K562 (cell line): ENCODE results near the gene RYR3. TPM values are rescaled to one million over a fixed set of nuclear protein-coding genes. Genes with fewer than 3 reads are reported as not detected.

Experiments used
- ATAC-seq: fragments of 200-7000 bp; cut with Tn5 transposase; 3 replicates; pipeline ENCODE4 v1.9.1; 2020; ENCODE audit warnings: moderate library complexity
- BruUV-seq: library from RNA; stranded (reverse); fragments of 400-500 nt; replicated peaks from 2 replicates; lab custom pipeline; 2021; lab: Mats Ljungman, UMichigan
- CTCF ChIA-PET: fragments of 300-600 bp; formaldehyde crosslinking; extraction: SDS; loops from one replicate; lab custom pipeline; 2021; ENCODE audit warnings: low intra/inter-chr PET ratio; lab: Yijun Ruan, JAX
- POLR2A ChIA-PET: fragments of 300-600, 350-650 bp; sonication (Branson Sonifier 250); formaldehyde crosslinking; extraction: SDS; loops from one replicate; lab custom pipeline; 2021; ENCODE audit warnings: antibody characterized with exemption, inconsistent platforms; lab: Yijun Ruan, JAX
- DNase-seq, 4 experiments: peaks; one replicate each; pipeline versions ENCODE4 v3.0.0 to v3.0.0-alpha.2; 2011 to 2018; ENCODE audit warnings: low spot score in 3 of 4, mixed read lengths in 3 of 4; ENCODE audit errors: extremely low read depth in 1 of 4
- FAIRE-seq: peaks from 2 replicates; lab custom pipeline; 2011; peaks lifted over from hg19 to GRCh38; lab: Jason Lieb, UNC
- H2AFZ ChIP-seq: 2 replicates; pipeline ENCODE4 v1.6.0; 2011; ENCODE audit warnings: low read depth, low read length, control low read depth, inconsistent platforms
- H3K27ac ChIP-seq: fragments of 200-600 bp; 3 replicates; pipeline ENCODE4 v1.8.0; 2011; ENCODE audit warnings: low read depth, mild to moderate bottlenecking, control low read depth, inconsistent platforms, low read length, moderate library complexity, mixed read lengths; ENCODE audit errors: extremely low read depth
- H3K27me3 ChIP-seq, 2 experiments: fragments of 300-600 bp in 1 of 2; 2 replicates in 1 of 2; 3 replicates in 1 of 2; pipeline versions ENCODE4 v1.6.0 to v1.8.0; 2011; ENCODE audit warnings: inconsistent platforms in 2 of 2, low read length in 2 of 2, mild to moderate bottlenecking in 1 of 2, mixed read lengths in 1 of 2, moderate library complexity in 1 of 2; ENCODE audit not compliant: control insufficient read depth in 2 of 2, insufficient read depth in 2 of 2
- H3K36me3 ChIP-seq: fragments of 300-600 bp; 3 replicates; pipeline ENCODE4 v1.8.0; 2011; ENCODE audit warnings: mild to moderate bottlenecking, low read length, inconsistent platforms; ENCODE audit not compliant: control insufficient read depth, insufficient read depth
- H3K4me1 ChIP-seq, 2 experiments: fragments of 200-600 bp in 1 of 2; replicated peaks in 1 of 2; 2 replicates in 1 of 2; 3 replicates in 1 of 2; pipeline versions ENCODE4 v1.5.1 to v1.8.0; 2011; ENCODE audit warnings: inconsistent platforms in 2 of 2, low read length in 2 of 2, mild to moderate bottlenecking in 1 of 2, mixed read lengths in 1 of 2, moderate library complexity in 1 of 2; ENCODE audit not compliant: control insufficient read depth in 2 of 2, insufficient read depth in 2 of 2
- H3K4me2 ChIP-seq: 2 replicates; pipeline ENCODE4 v1.6.1; 2011; ENCODE audit warnings: low read length, control low read depth, inconsistent platforms, mixed read lengths; ENCODE audit not compliant: insufficient read depth
- H3K4me3 ChIP-seq: fragments of 200-600 bp; sonication (generic), shearing (Covaris generic); 2 replicates; pipeline ENCODE4 v1.5.1; 2016; ENCODE audit warnings: control low read depth, inconsistent platforms
- H3K79me2 ChIP-seq: fragments of 200-600 bp; 3 replicates; pipeline ENCODE4 v1.8.0; 2011; ENCODE audit warnings: low read length, inconsistent platforms; ENCODE audit not compliant: control insufficient read depth, insufficient read depth
- H3K9ac ChIP-seq, 2 experiments: 2 replicates each; pipeline versions ENCODE4 v1.6.0 to v1.6.1; 2011; ENCODE audit warnings: low read depth in 2 of 2, low read length in 2 of 2, control low read depth in 1 of 2, inconsistent platforms in 1 of 2, mild to moderate bottlenecking in 1 of 2, mixed read lengths in 1 of 2; ENCODE audit not compliant: insufficient read depth in 1 of 2
- H3K9me1 ChIP-seq: one replicate; pipeline ENCODE4 v1.6.0; 2011; ENCODE audit warnings: inconsistent platforms, mild to moderate bottlenecking, low read length, moderate library complexity; ENCODE audit not compliant: control insufficient read depth, insufficient read depth
- H3K9me3 ChIP-seq: replicated peaks from 2 replicates; pipeline ENCODE4 v1.5.1; 2011; ENCODE audit warnings: low read depth, low read length, inconsistent platforms; ENCODE audit not compliant: control insufficient read depth, insufficient read depth
- H4K20me1 ChIP-seq: replicated peaks from 2 replicates; pipeline ENCODE4 v1.6.1; 2011; ENCODE audit warnings: low read length, inconsistent platforms, mixed read lengths; ENCODE audit not compliant: control insufficient read depth, insufficient read depth
- ARHGAP35 ChIP-seq: fragments of 450-650 bp; IDR thresholded peaks from 2 replicates; pipeline ENCODE4 v1.6.1; 2018; ENCODE audit not compliant: partially characterized antibody
- CHD2 ChIP-seq: IDR thresholded peaks from 2 replicates; pipeline ENCODE4 v1.6.1; 2011; ENCODE audit warnings: low read depth, low read length
- GATAD2A ChIP-seq: fragments of 450-650 bp; IDR thresholded peaks from 2 replicates; pipeline ENCODE4 v1.6.1; 2017
- GATAD2B ChIP-seq: fragments of 450-650 bp; IDR thresholded peaks from 2 replicates; pipeline ENCODE4 v1.6.1; 2017; ENCODE audit warnings: mild to moderate bottlenecking, borderline replicate concordance
- HEY1 ChIP-seq: fragments of 250-450 bp; sonication (Bioruptor Pico); IDR thresholded peaks from 2 replicates; pipeline ENCODE4 v1.5.0; 2020; ENCODE audit warnings: mild to moderate bottlenecking, moderate library complexity, borderline replicate concordance
- HNRNPK ChIP-seq: fragments of 200-400 bp; formaldehyde crosslinking; IDR thresholded peaks from one replicate; pipeline ENCODE4 v1.6.1; 2018; ENCODE audit warnings: mild to moderate bottlenecking, low read depth, low read length; ENCODE audit not compliant: poor library complexity, severe bottlenecking
- IRF2 ChIP-seq: sonication (generic); formaldehyde crosslinking; IDR thresholded peaks from 2 replicates; pipeline ENCODE4 v1.8.1; 2022; ENCODE audit warnings: mild to moderate bottlenecking, missing genetic modification reagents
- L3MBTL2 ChIP-seq: fragments of 450-650 bp; IDR thresholded peaks from 2 replicates; pipeline ENCODE4 v1.6.1; 2016; ENCODE audit warnings: mild to moderate bottlenecking, moderate library complexity
- LARP7 ChIP-seq: fragments of 450-650 bp; IDR thresholded peaks from 2 replicates; pipeline ENCODE4 v1.6.1; 2016
- NR4A1 ChIP-seq, 2 experiments: fragments of 250-450 bp in 1 of 2; fragments of 450-650 bp in 1 of 2; sonication (Bioruptor Pico) in 1 of 2; IDR thresholded peaks; 2 replicates each; pipeline versions ENCODE4 v1.4.0 to v1.6.1; 2016 to 2020; ENCODE audit warnings: mild to moderate bottlenecking in 2 of 2, missing compliant biosample characterization in 1 of 2, missing genetic modification characterization in 1 of 2, moderate library complexity in 1 of 2
- PCBP2 ChIP-seq: fragments of 200-400 bp; formaldehyde crosslinking; IDR thresholded peaks from 2 replicates; pipeline ENCODE4 v1.6.1; 2018; ENCODE audit warnings: low read length, low read depth, mild to moderate bottlenecking, moderate library complexity; ENCODE audit not compliant: poor library complexity, severe bottlenecking
- PHF21A ChIP-seq: fragments of 450-650 bp; IDR thresholded peaks from 2 replicates; pipeline ENCODE4 v1.6.1; 2017; ENCODE audit warnings: low read depth, borderline replicate concordance
- SMARCE1 ChIP-seq: fragments of 450-650 bp; IDR thresholded peaks from 2 replicates; pipeline ENCODE4 v1.7.1; 2016; ENCODE audit warnings: mild to moderate bottlenecking
- SUPT5H ChIP-seq: fragments of 450-650 bp; IDR thresholded peaks from 2 replicates; pipeline ENCODE4 v1.6.1; 2016
- ZNF140 ChIP-seq: fragments of 250-450 bp; sonication (Bioruptor Pico); IDR thresholded peaks from 2 replicates; pipeline ENCODE4 v1.8.0; 2021; ENCODE audit warnings: moderate library complexity, mild to moderate bottlenecking, inconsistent platforms
- ZNF695 ChIP-seq: fragments of 450-650 bp; formaldehyde crosslinking; IDR thresholded peaks from 2 replicates; pipeline ENCODE4 v1.4.0; 2020; ENCODE audit warnings: mild to moderate bottlenecking, moderate library complexity
- ZNF717 ChIP-seq: fragments of 250-450 bp; sonication (Bioruptor Pico); IDR thresholded peaks from 2 replicates; pipeline ENCODE4 v1.5.0; 2021
- WGBS: fragments of 100-300 bp; shearing (Covaris generic); methylation state at CpG from one replicate; pipeline ENCODE4 v1.1.6; 2016; ENCODE audit warnings: low coverage, mixed read lengths; ENCODE audit not compliant: insufficient coverage; ENCODE audit errors: missing lambda C conversion rate; 5-methylcytosine and 5-hydroxymethylcytosine counted together
- in situ Hi-C: fragments of 300-500 bp; cut with MboI; formaldehyde crosslinking; loops from 4 replicates; pipeline ENCODE4 v1.15.0; 2018; ENCODE audit warnings: inconsistent platforms, mixed read lengths
- intact Hi-C: fragments of 100-400 bp; cut with micrococcal nuclease; formaldehyde crosslinking; loops from 2 replicates; pipeline ENCODE4 v1.14.2; 2022
- polyA plus RNA-seq, 8 experiments: library from polyadenylated mRNA; depleted of rRNA in 4 of 8; stranded (reverse) in 5 of 8; unstranded in 3 of 8; fragments of >200 nt; fragmentation: Nextera tagmentation in 2 of 8; fragmentation: Illumina TruSeq in 1 of 8; extraction: Ambion mirVana in 2 of 8; extraction: Trizol in 1 of 8; gene quantifications; 2 replicates each; pipeline versions ENCODE4 v1.2.1 to v1.2.3, GENCODE V29; 2011 to 2014; ENCODE audit warnings: inconsistent platforms in 1 of 8, missing spikeins in 1 of 8
- total RNA-seq, 7 experiments: library from RNA; depleted of rRNA in 6 of 7; stranded (reverse); fragments of >200 nt in 6 of 7; fragmentation: Illumina TruSeq in 2 of 7; extraction: Trizol in 2 of 7; gene quantifications; 2 replicates each; pipeline versions ENCODE4 v1.2.1 to v1.2.3, GENCODE V29; 2011 to 2021; ENCODE audit warnings: low replicate concordance in 1 of 7

RYR3 gene
- total and polyA plus RNA-seq, 9 of the 15 experiments (the other 6 are each of a cell fraction or from before 2014, with no cell fraction given), result 0.04 TPM; not detected in 8

GRCh38 chr15:33559207-33559890, 248.6 kb downstream of the RYR3 start:
- intact Hi-C loops, result no loop called here
- FAIRE-seq, result no peak
- H3K79me2 ChIP-seq, result no peaks in the 10 kb centered on the region
- H2AFZ ChIP-seq, result no peak overlapping the region
- no peaks in the 10 kb centered on the region for H3K4me1 ChIP-seq
- no peak overlapping the region for H3K9ac ChIP-seq
- no TSS peak for BruUV-seq
- no peaks in the 10 kb centered on the region for H3K9me3 ChIP-seq
- 2% methylated on average over 3 of the region's 3 CpGs for WGBS
- ChIA-PET POLR2A (interaction anchor here (0.7 kb wide), 1 partner anchor 67 kb away, joined by 3 read pairs; no protein-coding TSS in a partner anchor), CTCF (no interaction called here)
- no peak overlapping the region for H3K4me3 ChIP-seq
- H3K4me2 ChIP-seq, result no peak overlapping the region
- H3K36me3 ChIP-seq, result no peaks in the 10 kb centered on the region
- no peaks in the 10 kb centered on the region for H3K9me1 ChIP-seq
- no peak overlapping the region for H3K27ac ChIP-seq
- H4K20me1 ChIP-seq, result no peaks in the 10 kb centered on the region
- no peak for DNase-seq
- ATAC-seq, result no peak
- H3K27me3 ChIP-seq, result no peaks in the 10 kb centered on the region
- TF ChIP-seq PCBP2 (no peak), LARP7 (no peak), SMARCE1 (no peak), IRF2 (no peak), ZNF140 (CRISPR knock-in tag) (no peak), ZNF695 (no peak), L3MBTL2 (no peak), HNRNPK (no peak), SUPT5H (no peak), NR4A1 (CRISPR knock-in tag; IDR thresholded peaks at IDR 0.05) (no peak), NR4A1 (tag; IDR thresholded peaks at IDR 0.05) (no peak), GATAD2A (no peak), ARHGAP35 (no peak), PHF21A (no peak), GATAD2B (no peak), HEY1 (no peak), ZNF717 (CRISPR knock-in tag) (no peak), CHD2 (no peak)
- in situ Hi-C loops, result no loop called here
